A549 (cell line): ENCODE measurements around the gene C10orf67.

Experiments used
- BCL3 ChIP-seq: fragments of >200 bp; sonication (Bioruptor Twin); formaldehyde crosslinking; IDR thresholded peaks from 3 replicates; pipeline ENCODE4 v1.6.1; 2016
- CBX2 ChIP-seq: fragments of 200-600 bp; sonication (generic); IDR thresholded peaks from 2 replicates; pipeline ENCODE4 v1.6.1; 2016; ENCODE audit warnings: low read depth, mild to moderate bottlenecking, borderline replicate concordance
- CTCF ChIP-seq: fragments of >200 bp; sonication (Bioruptor Twin); formaldehyde crosslinking; IDR thresholded peaks from 3 replicates; pipeline ENCODE4 v1.5.1; 2016
- EP300 ChIP-seq, 2 experiments: fragments of >200 bp; sonication (Bioruptor Twin); formaldehyde crosslinking; IDR thresholded peaks; 2 replicates in 1 of 2; 3 replicates in 1 of 2; pipeline ENCODE4 v1.6.1; 2016 to 2017
- HES2 ChIP-seq: fragments of >200 bp; sonication (Bioruptor Twin); formaldehyde crosslinking; IDR thresholded peaks from 2 replicates; pipeline ENCODE4 v1.6.1; 2016
- JUN ChIP-seq, 2 experiments: fragments of >200 bp; sonication (Bioruptor Twin); formaldehyde crosslinking; IDR thresholded peaks; 2 replicates in 1 of 2; 3 replicates in 1 of 2; pipeline ENCODE4 v1.6.1; 2016 to 2017
- JUNB ChIP-seq: fragments of >200 bp; sonication (Bioruptor Twin); formaldehyde crosslinking; IDR thresholded peaks from 2 replicates; pipeline ENCODE4 v1.6.1; 2016
- MAFK ChIP-seq: fragments of 450-650 bp; IDR thresholded peaks from 2 replicates; pipeline ENCODE4 v1.6.1; 2014; ENCODE audit not compliant: partially characterized antibody
- MAX ChIP-seq: IDR thresholded peaks from 2 replicates; pipeline ENCODE4 v1.6.1; 2012
- NFE2L2 ChIP-seq: fragments of 150-350 bp; conservative IDR thresholded peaks from 2 replicates; pipeline ENCODE4 v1.6.1; 2014; ENCODE audit warnings: low read length
- PHF8 ChIP-seq: fragments of 200-600 bp; sonication (generic); IDR thresholded peaks from 2 replicates; pipeline ENCODE4 v1.6.1; 2016; ENCODE audit warnings: low read depth, mild to moderate bottlenecking, antibody characterized with exemption, moderate library complexity, borderline replicate concordance
- POLR2A ChIP-seq: IDR thresholded peaks from 2 replicates; pipeline ENCODE4 v1.6.1; 2012; ENCODE audit warnings: mild to moderate bottlenecking, low read length
- RFX5 ChIP-seq: fragments of 450-650 bp; IDR thresholded peaks from 2 replicates; pipeline ENCODE4 v1.7.1; 2014; ENCODE audit warnings: antibody characterized with exemption, mild to moderate bottlenecking, moderate library complexity
- SMC3 ChIP-seq: fragments of >200 bp; sonication (Bioruptor Twin); formaldehyde crosslinking; IDR thresholded peaks from 3 replicates; pipeline ENCODE4 v1.6.1; 2018; ENCODE audit warnings: inconsistent platforms

- TF ChIP-seq CTCF (no peak), POLR2A (no peak), RFX5 (no peak), BCL3 (no peak), SMC3 (no peak), MAX (no peak), JUNB (no peak), NFE2L2 (no peak), PHF8 (no peak), MAFK (no peak), EP300 (IDR thresholded peaks at IDR 0.05) (no peak), JUN (IDR thresholded peaks at IDR 0.05) (no peak), HES2 (no peak), CBX2 (no peak)
Measured at GRCh38 chr10:23202779-23203178, 141.8 kb downstream of the C10orf67 start.
